Measurements from ENCODE around the gene MROH8. TPM values are rescaled to one million over a fixed set of nuclear protein-coding genes. Genes with fewer than 3 reads are reported as not detected.
"Not testable (repeated sequence)": the region's sequence is repeated elsewhere in the genome, so short reads cannot be mapped to it uniquely, and the experiment has no call there.

The MROH8 gene
- total RNA-seq, 1 donor = 2.6 TPM

DNA sequence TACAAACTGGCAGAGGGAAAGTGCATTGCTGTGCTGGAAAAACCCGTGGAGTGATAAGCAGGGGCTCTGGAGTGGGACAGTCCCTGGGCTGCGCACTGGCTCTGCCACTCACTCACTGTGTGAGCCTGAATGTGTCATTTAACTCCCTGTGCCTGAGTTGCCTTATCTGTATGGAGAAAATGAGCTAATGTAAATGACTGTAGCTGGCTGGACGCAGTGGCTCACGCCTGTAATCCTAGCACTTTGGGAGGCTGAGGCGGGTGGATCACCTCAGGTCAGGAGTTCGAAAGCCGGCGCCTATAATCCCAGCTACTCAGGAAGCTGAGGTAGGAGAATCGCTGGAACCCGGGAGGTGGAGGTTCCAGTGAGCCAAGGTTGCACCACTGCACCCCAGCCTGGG lies 18.7 kb downstream of the MROH8 start:
- DNase-seq (ENCODE audit: low read depth) = no peak
- no peak overlapping the region for H3K4me3 ChIP-seq (ENCODE audit: low read depth, low read length)
- TF ChIP-seq CTCF (IDR thresholded peaks at IDR 0.05; ENCODE audit: insufficient read depth, low read depth, low read length) = no peak

DNA sequence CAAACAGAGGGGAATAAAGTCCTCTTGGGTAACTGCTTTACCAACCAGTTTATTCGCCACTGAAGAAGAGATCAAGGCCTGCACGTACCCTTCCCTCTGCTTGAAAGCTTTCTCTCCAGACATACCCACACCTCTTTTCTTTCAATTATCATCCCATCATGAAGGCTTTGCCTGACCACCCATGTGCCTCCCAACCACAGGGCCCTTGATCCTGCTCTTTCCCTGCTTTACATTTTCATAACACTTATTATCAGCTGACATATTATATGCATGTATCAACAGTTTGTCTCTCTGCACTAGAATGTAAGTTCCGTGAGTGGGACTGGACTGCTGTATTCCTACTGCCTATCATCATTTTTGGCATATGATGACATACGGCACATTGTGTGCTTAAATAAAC lies 21.1 kb downstream of the MROH8 start:
- no peak overlapping the region for H3K4me3 ChIP-seq (ENCODE audit: low read depth, low read length)
- no peak for TF ChIP-seq CTCF (IDR thresholded peaks at IDR 0.05; ENCODE audit: insufficient read depth, low read depth, low read length)
- DNase-seq (ENCODE audit: low read depth) = no peak

- no peak for TF ChIP-seq CTCF (IDR thresholded peaks at IDR 0.05; ENCODE audit: insufficient read depth, low read depth, low read length)
- no peak for DNase-seq (ENCODE audit: low read depth)
- no peak overlapping the region for H3K4me3 ChIP-seq (ENCODE audit: low read depth, low read length)
Observed at GRCh38 chr20:37155987-37156386, 23.4 kb downstream of the MROH8 start.

GRCh38 chr20:37154684-37155298 lies 24.6 kb downstream of the MROH8 start:
- no peak for TF ChIP-seq CTCF (IDR thresholded peaks at IDR 0.05; ENCODE audit: insufficient read depth, low read depth, low read length)
- DNase-seq (ENCODE audit: low read depth) = no peak
- H3K4me3 ChIP-seq (ENCODE audit: low read depth, low read length) = no peak overlapping the region

DNA sequence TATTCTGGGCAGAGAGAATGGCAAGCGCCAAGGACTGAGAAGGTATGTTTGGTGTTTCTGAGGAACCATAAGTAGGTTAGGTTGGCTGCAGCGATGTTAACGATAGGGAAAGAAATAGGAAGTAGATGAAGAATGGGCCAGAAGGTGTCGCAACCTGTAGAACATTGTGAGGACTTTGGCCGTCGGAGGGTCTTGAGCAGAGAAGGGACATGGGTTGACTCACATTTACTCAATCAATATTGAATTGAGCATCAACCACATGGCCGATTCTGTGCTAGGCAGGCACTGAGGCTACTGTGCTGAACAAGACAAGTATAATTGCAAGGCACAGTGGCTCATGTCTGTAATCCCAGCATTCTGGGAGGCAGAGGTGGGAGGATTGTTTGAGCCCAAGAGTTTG lies 27.1 kb downstream of the MROH8 start:
- H3K4me3 ChIP-seq (ENCODE audit: low read depth, low read length) = no peak overlapping the region
- TF ChIP-seq CTCF (IDR thresholded peaks at IDR 0.05; ENCODE audit: insufficient read depth, low read depth, low read length) = no peak
- no peak for DNase-seq (ENCODE audit: low read depth)

GRCh38 chr20:37151529-37151928 lies 27.8 kb downstream of the MROH8 start:
- no peak overlapping the region for H3K4me3 ChIP-seq (ENCODE audit: low read depth, low read length)
- no peak for DNase-seq (ENCODE audit: low read depth)
- TF ChIP-seq CTCF (IDR thresholded peaks at IDR 0.05; ENCODE audit: insufficient read depth, low read depth, low read length) = no peak

DNA sequence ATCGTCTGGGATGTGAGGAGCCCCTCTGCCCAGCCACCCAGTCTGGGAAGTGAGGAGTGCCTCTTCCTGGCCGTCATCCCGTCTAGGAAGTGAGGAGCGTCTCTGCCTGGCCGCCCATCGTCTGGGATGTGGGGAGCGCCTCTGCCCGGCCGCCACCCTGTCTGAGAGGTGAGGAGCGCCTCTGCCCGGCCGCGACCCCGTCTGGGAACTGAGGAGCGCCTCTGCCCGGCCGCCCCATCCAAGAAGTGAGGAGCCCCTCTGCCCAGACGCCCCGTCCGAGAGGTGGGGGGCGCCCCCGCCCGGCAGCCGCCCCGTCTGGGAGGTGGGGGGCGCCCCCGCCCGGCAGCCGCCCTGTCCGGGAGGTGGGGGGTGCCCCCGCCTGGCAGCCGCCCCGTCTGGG lies 28.5 kb downstream of the MROH8 start:
- not testable (repeated sequence) for H3K4me3 ChIP-seq (ENCODE audit: low read depth, low read length); DNase-seq (ENCODE audit: low read depth)

All from fibroblast of villous mesenchyme (primary cell).